Upper lobe of right lung (tissue), 1 donor: ENCODE data around the gene XCL1. TPM values are rescaled to one million over a fixed set of nuclear protein-coding genes. Genes with fewer than 3 reads are reported as not detected.
A peak's percentile ranks its signal among the peaks of the same experiment; 100 is the strongest.

ENCODE experiments used
- ATAC-seq: fragments of 200-7000 bp; cut with Tn5 transposase; one replicate; pipeline ENCODE4 v1.9.1; 2020; ENCODE audit warnings: mild to moderate bottlenecking, moderate library complexity
- DNase-seq: peaks from one replicate; pipeline ENCODE4 v3.0.0-alpha.2; 2020
- H3K27ac ChIP-seq: fragments of 200-600 bp; one replicate; pipeline ENCODE4 v1.8.0; 2022
- H3K27me3 ChIP-seq: fragments of 200-600 bp; one replicate; pipeline ENCODE4 v1.8.0; 2022; ENCODE audit warnings: mild to moderate bottlenecking
- H3K36me3 ChIP-seq: fragments of 200-600 bp; one replicate; pipeline ENCODE4 v1.8.0; 2022
- H3K4me1 ChIP-seq: fragments of 200-600 bp; one replicate; pipeline ENCODE4 v1.8.0; 2022
- H3K4me3 ChIP-seq: fragments of 200-600 bp; one replicate; pipeline ENCODE4 v1.8.0; 2022; ENCODE audit warnings: mild to moderate bottlenecking
- H3K9me3 ChIP-seq: fragments of 200-600 bp; one replicate; pipeline ENCODE4 v1.8.0; 2022
- CTCF ChIP-seq: fragments of 200-600 bp; IDR thresholded peaks from one replicate; pipeline ENCODE4 v1.8.0; 2022; ENCODE audit warnings: antibody characterized with exemption
- intact Hi-C: fragments of 100-400 bp; cut with DNase I; formaldehyde crosslinking; loops from one replicate; pipeline ENCODE4 v1.11.0; 2022
- total RNA-seq: library from RNA; stranded (reverse); fragmentation: NEBNext Ultra II Directional; extraction: Animal tissue kit (Norgen Biotek cat#: 25700); gene quantifications from one replicate; pipeline ENCODE4 v1.2.1, GENCODE V29; 2021
- donor health status: DM: no; HTN: yes; CAD: no; lungs with severe emphysema.

The XCL1 gene
- total RNA-seq, 1 donor from 2014 or later, result 0.90 TPM

GRCh38 chr1:168598125-168598524 lies 21.7 kb downstream of the XCL1 start:
- no peak for TF ChIP-seq CTCF
- no peak overlapping the region for H3K4me3 ChIP-seq
- H3K4me1 ChIP-seq, result no peaks in the 10 kb centered on the region
- intact Hi-C loops, result no loop called here
- ATAC-seq, result no peak
- H3K9me3 ChIP-seq, result no peaks in the 10 kb centered on the region
- no peak for DNase-seq
- H3K36me3 ChIP-seq, result no peaks in the 10 kb centered on the region
- H3K27ac ChIP-seq, result no peak overlapping the region
- no peaks in the 10 kb centered on the region for H3K27me3 ChIP-seq

GRCh38 chr1:168598892-168599291 lies 22.5 kb downstream of the XCL1 start:
- DNase-seq, result no peak
- H3K27ac ChIP-seq, result no peak overlapping the region
- H3K9me3 ChIP-seq, result no peaks in the 10 kb centered on the region
- ATAC-seq, result no peak
- H3K36me3 ChIP-seq, result no peaks in the 10 kb centered on the region
- TF ChIP-seq CTCF, result no peak
- no peaks in the 10 kb centered on the region for H3K27me3 ChIP-seq
- H3K4me3 ChIP-seq, result no peak overlapping the region
- H3K4me1 ChIP-seq, result no peaks in the 10 kb centered on the region
- intact Hi-C loops, result no loop called here

DNA sequence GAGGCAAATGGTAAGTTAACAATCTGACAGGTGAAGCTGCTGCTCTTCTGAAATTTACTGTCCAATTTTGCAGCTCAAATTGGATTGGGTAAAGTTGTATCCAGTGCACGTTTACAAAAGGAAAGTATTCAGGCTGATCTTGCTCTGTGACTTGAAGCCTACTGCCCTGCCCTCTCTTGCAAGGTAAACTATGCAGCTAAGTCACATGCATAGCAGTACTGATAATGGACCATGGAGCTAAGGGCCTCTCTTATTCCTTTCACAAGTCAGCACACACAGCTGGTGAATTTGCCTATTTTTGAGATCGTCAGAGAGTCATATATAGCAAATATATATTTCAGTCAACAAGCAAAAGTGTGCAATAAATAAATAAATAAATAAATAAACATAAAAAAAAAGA lies 23.2 kb downstream of the XCL1 start:
- Histone ChIP-seq H3K27me3 (no peaks in the 10 kb centered on the region), H3K36me3 (no peaks in the 10 kb centered on the region), H3K27ac (no peak overlapping the region), H3K9me3 (no peaks in the 10 kb centered on the region), H3K4me3 (no peak overlapping the region), H3K4me1 (no peaks in the 10 kb centered on the region)
- intact Hi-C loops, result loop anchor here (5.0 kb wide), 1 partner anchor 748 kb away; no protein-coding TSS in a partner anchor
- DNase-seq (no peak), ATAC-seq (peak; percentile 75)
- no peak for TF ChIP-seq CTCF

- no peaks in the 10 kb centered on the region for H3K27me3 ChIP-seq
- intact Hi-C loops, result loop anchor here (5.0 kb wide), 1 partner anchor 746 kb away; no protein-coding TSS in a partner anchor
- DNase-seq (no peak), ATAC-seq (no peak)
- no peaks in the 10 kb centered on the region for H3K36me3 ChIP-seq
- H3K4me1 ChIP-seq, result no peaks in the 10 kb centered on the region
- no peak overlapping the region for H3K4me3 ChIP-seq
- no peaks in the 10 kb centered on the region for H3K9me3 ChIP-seq
- no peak overlapping the region for H3K27ac ChIP-seq
- TF ChIP-seq CTCF, result no peak
Observed at GRCh38 chr1:168601051-168601450, 24.6 kb downstream of the XCL1 start.

DNA sequence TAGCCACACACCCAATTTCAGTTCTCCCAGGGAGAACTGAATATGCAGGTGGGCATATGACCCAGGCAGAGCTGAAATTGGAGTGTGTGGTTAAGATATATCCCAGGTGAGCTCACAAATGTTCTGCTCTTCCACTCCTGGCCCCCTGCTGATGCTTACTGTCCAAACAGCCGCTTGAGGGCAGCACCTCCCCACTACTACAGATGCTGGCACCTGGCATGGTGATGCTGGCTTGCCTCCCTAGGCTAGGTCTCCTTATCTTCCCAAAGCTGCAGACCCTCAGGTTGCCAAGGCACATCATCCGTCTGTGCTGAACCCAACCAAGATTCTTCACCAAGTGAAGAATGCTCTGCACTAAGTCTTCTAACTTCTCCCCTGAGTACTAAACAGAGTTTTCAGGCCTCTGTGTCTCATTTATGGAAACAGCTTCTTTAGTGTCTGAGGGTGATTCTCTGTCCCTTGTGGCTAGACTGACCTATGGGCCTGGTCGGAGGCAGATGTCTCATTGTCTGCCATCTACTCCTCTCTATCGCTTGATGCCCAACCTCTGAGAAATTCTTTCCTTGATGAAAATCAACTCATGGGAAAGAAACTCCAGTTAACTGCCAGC lies 27.2 kb downstream of the XCL1 start:
- no peak overlapping the region for H3K4me3 ChIP-seq
- peak; percentile 87 for TF ChIP-seq CTCF
- H3K36me3 ChIP-seq, result no peaks in the 10 kb centered on the region
- no peaks in the 10 kb centered on the region for H3K9me3 ChIP-seq
- H3K27ac ChIP-seq, result no peak overlapping the region
- intact Hi-C loops, result loop anchor here (5.0 kb wide), 1 partner anchor 744 kb away; no protein-coding TSS in a partner anchor
- DNase-seq (peak; percentile 83), ATAC-seq (peak; percentile 98)
- no peaks in the 10 kb centered on the region for H3K4me1 ChIP-seq
- H3K27me3 ChIP-seq, result no peaks in the 10 kb centered on the region

- Histone ChIP-seq H3K36me3 (no peaks in the 10 kb centered on the region), H3K4me3 (no peak overlapping the region), H3K27me3 (no peaks in the 10 kb centered on the region), H3K9me3 (no peaks in the 10 kb centered on the region), H3K27ac (no peak overlapping the region), H3K4me1 (no peaks in the 10 kb centered on the region)
- ATAC-seq, result no peak
- intact Hi-C loops, result no loop called here
- no peak for TF ChIP-seq CTCF
- no peak for DNase-seq
Observed at GRCh38 chr1:168605443-168605842, 29.0 kb downstream of the XCL1 start.
